Midbrain (tissue), 1 donor: ENCODE measurements around the gene C1QTNF1.

Experiments used
- DNase-seq: peaks from one replicate; lab custom pipeline; 2025; lab: John Stamatoyannopoulos, UW

The C1QTNF1 gene

GRCh38 chr17:78992542-78993212 is 31.3 kb upstream of the C1QTNF1 start:
- DNase-seq: no peak

- peak; percentile 54 for DNase-seq
These were observed 30.6 kb upstream of the C1QTNF1 start for GRCh38 chr17:78993241-78993956.

GRCh38 chr17:78993981-78994671 is 29.8 kb upstream of the C1QTNF1 start:
- no peak for DNase-seq

GRCh38 chr17:78995022-78995760 is 28.8 kb upstream of the C1QTNF1 start:
- no peak for DNase-seq

- no peak for DNase-seq
These were observed 28.1 kb upstream of the C1QTNF1 start for GRCh38 chr17:78995761-78996451.

GRCh38 chr17:78996781-78997201 is 27.2 kb upstream of the C1QTNF1 start:
- no peak for DNase-seq

GRCh38 chr17:78997231-78997741 is 26.7 kb upstream of the C1QTNF1 start:
- no peak for DNase-seq

- no peak for DNase-seq
These were observed 26.1 kb upstream of the C1QTNF1 start for GRCh38 chr17:78997881-78998280.

- no peak for DNase-seq
These were observed 25.5 kb upstream of the C1QTNF1 start for GRCh38 chr17:78998311-78999055.

- no peak for DNase-seq
These were observed 24.8 kb upstream of the C1QTNF1 start for GRCh38 chr17:78999056-78999768.

- DNase-seq: no peak
These were observed 24.0 kb upstream of the C1QTNF1 start for GRCh38 chr17:78999947-79000395.

GRCh38 chr17:79000396-79001189 is 23.4 kb upstream of the C1QTNF1 start:
- DNase-seq: no peak

GRCh38 chr17:79001190-79002020 is 22.6 kb upstream of the C1QTNF1 start:
- no peak for DNase-seq

- no peak for DNase-seq
These were observed 21.7 kb upstream of the C1QTNF1 start for GRCh38 chr17:79002291-79002690.

GRCh38 chr17:79002796-79003593 is 21.0 kb upstream of the C1QTNF1 start:
- DNase-seq: no peak

- DNase-seq: no peak
These were observed 20.1 kb upstream of the C1QTNF1 start for GRCh38 chr17:79003661-79004411.
